Parathyroid adenoma (tissue), 2 donors: ENCODE measurements around the gene OGA.

Source experiments
- H2AFZ ChIP-seq: fragments of 300-600 bp; sonication (generic); one replicate; pipeline ENCODE4 v1.7.0; 2017; ENCODE audit warnings: antibody characterized with exemption, mild to moderate bottlenecking
- H3K27ac ChIP-seq: fragments of 300-600 bp; sonication (generic); one replicate; pipeline ENCODE4 v1.7.0; 2017
- H3K27me3 ChIP-seq: fragments of 300-600 bp; sonication (generic); one replicate; pipeline ENCODE4 v1.7.0; 2017; ENCODE audit warnings: low read length; ENCODE audit not compliant: control insufficient read depth, insufficient read depth
- H3K36me3 ChIP-seq: fragments of 300-600 bp; sonication (generic); one replicate; pipeline ENCODE4 v1.7.0; 2017; ENCODE audit warnings: low read length; ENCODE audit not compliant: control insufficient read depth, insufficient read depth
- H3K4me1 ChIP-seq: fragments of 300-600 bp; sonication (generic); one replicate; pipeline ENCODE4 v1.7.0; 2017; ENCODE audit warnings: control low read depth
- H3K4me2 ChIP-seq: fragments of 300-600 bp; sonication (generic); one replicate; pipeline ENCODE4 v1.7.0; 2017; ENCODE audit warnings: low read length
- H3K4me3 ChIP-seq: fragments of 300-600 bp; sonication (generic); one replicate; pipeline ENCODE4 v1.7.0; 2017; ENCODE audit warnings: low read depth, low read length
- H3K79me2 ChIP-seq: fragments of 300-600 bp; sonication (generic); one replicate; pipeline ENCODE4 v1.7.0; 2017; ENCODE audit warnings: control low read depth
- H3K9ac ChIP-seq: fragments of 300-600 bp; sonication (generic); one replicate; pipeline ENCODE4 v1.7.0; 2017; ENCODE audit warnings: mild to moderate bottlenecking
- H3K9me3 ChIP-seq: fragments of 300-600 bp; sonication (generic); one replicate; pipeline ENCODE4 v1.7.0; 2017; ENCODE audit warnings: low read length; ENCODE audit not compliant: control insufficient read depth
- CTCF ChIP-seq: fragments of 300-600 bp; sonication (generic); IDR thresholded peaks from one replicate; pipeline ENCODE4 v1.7.0; 2017; ENCODE audit warnings: antibody characterized with exemption, mild to moderate bottlenecking
- donor health status: primary hyperparathyroidism.

OGA gene

GRCh38 chr10:101768791-101769170 is 49.5 kb downstream of the OGA start:
- Histone ChIP-seq H3K79me2 (no peaks in the 10 kb centered on the region), H3K27me3 (no peaks in the 10 kb centered on the region)

DNA sequence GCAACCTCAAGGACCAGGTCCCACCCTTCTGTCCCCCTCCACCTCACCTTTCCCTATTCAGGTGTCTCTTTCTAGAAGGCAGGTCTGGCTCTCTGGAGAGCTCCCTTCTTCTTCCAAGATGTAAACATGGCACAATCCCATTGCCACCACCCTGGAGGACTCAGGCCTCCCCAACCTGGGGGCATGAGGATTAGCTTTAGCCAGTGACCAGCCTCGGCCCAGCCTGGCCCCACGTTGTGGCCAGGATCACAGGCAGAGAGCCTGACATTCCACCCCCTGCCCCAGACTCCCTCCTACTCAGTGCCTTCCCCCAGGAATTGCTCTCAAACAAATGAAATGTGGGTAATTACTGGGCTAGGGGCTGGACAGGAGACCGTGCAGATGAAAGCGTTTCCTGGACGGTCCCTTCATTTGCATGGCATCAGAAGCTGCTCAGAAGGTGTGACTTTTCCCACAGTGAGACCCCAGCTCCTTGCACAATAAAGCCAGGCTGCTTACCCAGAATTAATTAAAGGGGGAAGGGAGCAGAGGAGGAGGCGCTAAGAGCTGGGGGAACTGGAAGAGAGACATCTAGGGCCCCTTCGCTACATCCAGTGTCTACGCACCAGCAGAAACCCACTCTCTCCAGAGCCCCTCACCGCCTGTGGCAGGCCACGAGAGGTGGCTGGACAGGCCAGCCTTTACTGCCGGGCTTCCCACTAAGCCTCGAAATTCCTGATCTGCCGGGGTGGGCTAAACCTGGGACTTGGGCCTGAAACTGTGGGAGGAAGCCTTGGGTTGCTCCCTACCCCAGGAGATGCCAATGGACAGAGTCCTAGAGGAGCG is 50.1 kb downstream of the OGA start:
- H3K27me3 ChIP-seq = no peaks in the 10 kb centered on the region
- no peak for TF ChIP-seq CTCF

More at GRCh38 chr10:101768791-101769170, 49.5 kb downstream of the OGA start:
- H3K9ac ChIP-seq = no peak overlapping the region
- no peak overlapping the region for H3K4me2 ChIP-seq
- H3K4me1 ChIP-seq = no peaks in the 10 kb centered on the region
- H3K9me3 ChIP-seq = no peaks in the 10 kb centered on the region
- TF ChIP-seq CTCF = no peak
- H3K4me3 ChIP-seq = no peak overlapping the region
- H2AFZ ChIP-seq = no peak overlapping the region
- no peaks in the 10 kb centered on the region for H3K36me3 ChIP-seq
- no peak overlapping the region for H3K27ac ChIP-seq

DNA sequence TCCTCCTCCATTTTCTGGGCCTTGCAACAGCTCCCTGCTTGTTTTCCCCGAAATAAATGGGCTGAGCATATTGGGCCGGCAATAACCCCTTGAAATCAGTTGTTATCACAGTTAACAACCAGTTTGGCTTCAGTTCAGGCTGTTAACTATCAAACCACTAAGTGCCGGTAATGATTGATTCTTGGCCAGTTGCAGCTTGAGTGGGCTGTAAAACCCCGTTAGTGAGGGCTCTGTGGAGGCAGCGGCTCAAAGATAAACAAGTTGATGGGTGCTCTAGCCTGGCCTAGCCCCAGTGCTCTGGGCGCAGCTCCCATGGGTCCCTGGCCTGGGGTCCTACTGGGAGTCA is 50.7 kb downstream of the OGA start:
- TF ChIP-seq CTCF = no peak
- no peaks in the 10 kb centered on the region for H3K36me3 ChIP-seq
- H3K4me2 ChIP-seq = no peak overlapping the region
- no peak overlapping the region for H3K4me3 ChIP-seq
- H3K79me2 ChIP-seq = no peaks in the 10 kb centered on the region
- no peaks in the 10 kb centered on the region for H3K9me3 ChIP-seq
- no peak overlapping the region for H3K9ac ChIP-seq
- H2AFZ ChIP-seq = no peak overlapping the region
- no peaks in the 10 kb centered on the region for H3K4me1 ChIP-seq
- no peaks in the 10 kb centered on the region for H3K27me3 ChIP-seq
- no peak overlapping the region for H3K27ac ChIP-seq

More for the DNA sequence above, 50.1 kb downstream of the OGA start:
- no peak overlapping the region for H3K9ac ChIP-seq
- no peaks in the 10 kb centered on the region for H3K4me1 ChIP-seq
- H3K9me3 ChIP-seq = no peaks in the 10 kb centered on the region
- H3K79me2 ChIP-seq = no peaks in the 10 kb centered on the region
- no peak overlapping the region for H3K4me3 ChIP-seq
- no peak overlapping the region for H2AFZ ChIP-seq
- no peak overlapping the region for H3K27ac ChIP-seq
- no peaks in the 10 kb centered on the region for H3K36me3 ChIP-seq
- H3K4me2 ChIP-seq = no peak overlapping the region

- H3K79me2 ChIP-seq = no peaks in the 10 kb centered on the region
- no peak overlapping the region for H2AFZ ChIP-seq
- no peaks in the 10 kb centered on the region for H3K9me3 ChIP-seq
- no peak overlapping the region for H3K4me3 ChIP-seq
- TF ChIP-seq CTCF = no peak
- H3K4me1 ChIP-seq = no peaks in the 10 kb centered on the region
- no peaks in the 10 kb centered on the region for H3K36me3 ChIP-seq
- no peaks in the 10 kb centered on the region for H3K27me3 ChIP-seq
- no peak overlapping the region for H3K27ac ChIP-seq
- no peak overlapping the region for H3K4me2 ChIP-seq
- H3K9ac ChIP-seq = no peak overlapping the region
Measured at GRCh38 chr10:101766753-101767599, 51.3 kb downstream of the OGA start.
